Stimulated activated CD8-positive, alpha-beta memory T cell treated with anti-CD3 and anti-CD28 coated beads, Interleukin-7, amount 100 ng/mL, for 4 hours (primary cell): ENCODE data around the gene MLH1.

Source experiments
- DNase-seq, 2 donors: peaks; one replicate each; pipeline ENCODE4 v3.0.0-alpha.2; 2020; ENCODE audit warnings: low read depth in 2 of 2

Gene MLH1

DNA sequence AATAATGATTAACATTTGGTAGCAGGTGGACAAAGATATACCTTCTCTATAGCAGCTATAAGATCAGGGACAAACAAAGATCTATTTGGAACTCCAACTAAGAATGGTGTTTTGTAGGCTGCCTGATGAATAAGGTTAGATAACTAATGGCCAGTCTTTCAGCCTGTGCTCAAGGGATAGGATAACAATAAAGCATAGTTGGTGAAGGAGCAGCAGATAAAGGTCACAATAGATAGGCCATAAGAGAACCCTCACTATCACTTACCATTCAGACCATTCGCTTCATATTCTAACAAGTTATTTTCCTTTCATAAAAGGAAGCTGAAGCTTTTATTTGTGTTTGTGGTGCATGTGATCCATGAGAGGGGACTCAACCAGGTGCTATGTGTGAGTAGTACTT is 20.2 kb upstream of the MLH1 start:
- no peak for DNase-seq

- no peak for DNase-seq
These were observed 12.3 kb upstream of the MLH1 start for GRCh38 chr3:36981006-36981405.

DNA sequence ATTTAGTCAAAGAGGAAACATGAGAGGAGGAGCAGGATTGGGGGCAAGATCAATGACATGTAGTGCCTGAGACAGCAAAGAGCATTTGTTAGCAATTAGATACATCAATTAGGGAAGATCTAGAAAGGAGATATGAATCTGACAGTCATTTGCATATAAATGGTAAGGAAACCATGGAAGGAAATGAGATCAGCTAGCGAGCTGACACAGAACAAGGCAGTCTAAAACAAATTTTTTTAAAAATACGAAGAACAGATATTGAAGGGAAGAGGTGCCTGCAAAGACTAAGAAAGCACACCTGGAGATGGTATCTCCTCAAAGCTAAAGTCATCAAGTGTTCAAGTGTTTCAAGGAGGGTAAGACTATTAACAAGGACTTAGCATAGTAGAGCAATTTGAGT is 5.0 kb upstream of the MLH1 start:
- no peak for DNase-seq

GRCh38 chr3:36989005-36989404 is 4.3 kb upstream of the MLH1 start:
- DNase-seq, result no peak

GRCh38 chr3:36989568-36989967 is 3.8 kb upstream of the MLH1 start:
- DNase-seq, result no peak

- DNase-seq, result no peak
These were observed 2.2 kb upstream of the MLH1 start for GRCh38 chr3:36991147-36991546.

DNA sequence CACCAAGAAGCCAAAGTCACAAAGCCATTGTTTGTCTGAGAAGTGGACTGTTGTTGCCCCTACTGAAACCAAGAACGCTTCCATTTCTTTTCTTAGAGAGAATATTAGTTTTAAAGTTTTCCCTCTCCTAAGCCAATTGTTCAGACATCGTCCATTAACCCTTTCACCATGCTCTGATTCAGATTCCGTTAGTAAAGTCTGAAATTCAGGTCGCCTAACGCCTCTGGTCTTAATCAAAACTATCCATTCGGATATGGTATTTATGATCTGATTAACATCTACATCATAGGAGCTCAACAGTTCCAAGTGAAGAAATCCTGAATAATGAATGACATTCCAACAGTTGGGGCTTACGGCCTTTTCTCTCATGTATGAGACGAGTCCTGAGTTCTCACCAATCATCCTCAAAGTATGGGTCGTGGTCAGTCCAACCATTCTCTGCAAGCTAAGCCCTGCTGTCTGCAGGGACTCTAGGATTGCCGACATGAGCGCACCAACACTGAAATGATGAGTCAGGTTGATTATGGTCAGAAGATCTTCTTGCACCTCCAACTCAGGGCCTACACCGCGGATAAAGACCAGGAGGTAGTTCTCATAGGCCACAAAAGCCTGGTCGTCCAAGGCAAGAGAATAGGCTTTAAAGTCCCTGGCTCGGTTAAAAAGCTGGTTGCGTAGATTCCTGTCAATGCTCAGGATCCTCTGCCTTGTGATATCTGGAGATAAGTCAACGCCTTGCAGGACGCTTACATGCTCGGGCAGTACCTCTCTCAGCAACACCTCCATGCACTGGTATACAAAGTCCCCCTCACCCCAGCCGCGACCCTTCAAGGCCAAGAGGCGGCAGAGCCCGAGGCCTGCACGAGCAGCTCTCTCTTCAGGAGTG is 1.2 kb upstream of the MLH1 start:
- no peak for DNase-seq

GRCh38 chr3:36992806-36993325 is 452 bp upstream of the MLH1 start, which contains the start of gene EPM2AIP1:
EPM2AIP1 (minus strand) TSS chr3:36993131; CDS start chr3:36993077, 54 bp downstream.
- DNase-seq, result peak in 1 of 2 donors; percentile 96

GRCh38 chr3:37014620-37015019 is 21.3 kb downstream of the MLH1 start:
- no peak for DNase-seq

- DNase-seq, result no peak
These were observed 22.3 kb downstream of the MLH1 start for GRCh38 chr3:37015642-37016041.

DNA sequence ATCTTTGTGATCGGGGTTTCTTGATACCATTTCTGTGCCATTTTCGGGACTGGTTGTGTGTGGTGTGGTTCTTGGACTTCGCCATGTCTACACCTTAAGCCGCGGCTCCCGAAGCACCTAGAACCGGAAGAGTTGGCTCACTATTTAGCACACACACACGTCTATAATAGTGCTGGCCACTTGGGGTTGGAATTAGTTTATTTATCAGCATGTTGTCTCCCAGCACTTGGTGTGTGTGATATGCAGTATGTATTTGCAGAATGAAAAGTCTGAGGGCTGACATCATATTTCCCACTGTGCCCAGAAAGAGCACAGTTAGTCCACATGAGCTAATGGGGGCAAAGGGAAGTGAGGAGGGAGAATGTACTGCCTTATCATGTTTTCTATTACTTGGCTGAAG is 23.6 kb downstream of the MLH1 start:
- no peak for DNase-seq

DNA sequence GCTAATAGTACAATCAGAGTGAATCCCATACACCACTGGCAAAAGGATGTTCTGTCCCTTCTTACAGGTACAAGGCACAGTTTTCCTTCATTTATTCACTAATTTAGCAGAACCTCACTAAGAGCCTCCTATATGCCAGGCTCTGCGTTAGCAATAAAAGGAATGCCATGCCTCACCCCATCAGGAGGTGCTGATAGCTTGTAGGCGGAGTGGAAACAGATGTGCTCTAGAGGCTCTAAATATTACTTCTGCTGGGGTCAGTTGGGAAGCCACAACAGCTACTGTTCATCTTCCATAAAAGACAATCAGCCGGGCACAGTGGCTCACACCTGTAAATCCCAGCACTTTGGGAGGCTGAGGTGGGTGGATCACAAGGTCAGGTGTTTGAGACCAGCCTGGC is 24.4 kb downstream of the MLH1 start:
- no peak for DNase-seq

DNA sequence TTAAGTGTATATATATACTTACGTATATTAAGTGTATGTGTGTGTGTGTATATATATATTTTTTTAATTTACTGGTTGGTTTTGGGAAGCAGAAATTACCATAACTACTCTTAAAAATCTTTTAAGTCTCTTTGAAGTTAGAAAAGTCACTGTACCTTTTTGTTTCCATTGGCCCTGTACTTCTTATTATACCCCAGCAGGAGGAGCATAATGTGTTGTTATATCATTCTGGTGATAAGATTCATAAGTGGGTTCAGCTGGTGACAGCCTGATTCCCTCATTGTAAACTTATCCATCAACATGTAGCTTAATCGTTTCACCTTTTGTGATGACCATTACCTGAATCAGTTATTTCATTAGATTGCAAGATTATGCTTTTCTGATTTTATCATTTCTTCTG is 30.8 kb downstream of the MLH1 start:
- no peak for DNase-seq

DNA sequence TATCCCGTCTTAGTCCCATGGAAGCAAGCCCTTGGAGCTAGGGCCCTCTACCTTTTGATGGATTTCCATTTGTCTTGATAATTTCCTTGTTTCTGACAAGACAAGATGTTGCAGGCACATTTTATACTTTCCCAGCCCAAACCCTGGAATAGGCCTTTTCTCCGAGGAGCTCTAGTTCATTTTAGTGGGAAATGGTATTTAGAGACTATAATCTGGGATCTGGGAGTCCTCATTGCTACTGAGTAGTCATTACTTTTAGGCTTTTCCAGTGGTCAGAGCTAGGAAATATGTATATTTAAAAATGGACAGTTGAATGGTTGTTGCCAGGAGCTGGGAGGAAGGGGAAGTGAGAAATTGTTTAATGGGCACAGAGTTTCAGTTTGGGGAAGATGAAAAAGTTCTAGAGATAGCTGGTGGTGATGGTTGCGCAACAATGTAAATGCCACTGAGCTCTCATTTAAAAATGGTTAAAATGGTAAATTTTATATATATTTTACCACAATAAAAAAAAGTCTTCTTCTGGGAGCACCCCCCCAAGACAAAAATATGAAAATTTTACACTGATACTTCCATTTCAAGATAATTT is 31.6 kb downstream of the MLH1 start:
- DNase-seq, result no peak

DNA sequence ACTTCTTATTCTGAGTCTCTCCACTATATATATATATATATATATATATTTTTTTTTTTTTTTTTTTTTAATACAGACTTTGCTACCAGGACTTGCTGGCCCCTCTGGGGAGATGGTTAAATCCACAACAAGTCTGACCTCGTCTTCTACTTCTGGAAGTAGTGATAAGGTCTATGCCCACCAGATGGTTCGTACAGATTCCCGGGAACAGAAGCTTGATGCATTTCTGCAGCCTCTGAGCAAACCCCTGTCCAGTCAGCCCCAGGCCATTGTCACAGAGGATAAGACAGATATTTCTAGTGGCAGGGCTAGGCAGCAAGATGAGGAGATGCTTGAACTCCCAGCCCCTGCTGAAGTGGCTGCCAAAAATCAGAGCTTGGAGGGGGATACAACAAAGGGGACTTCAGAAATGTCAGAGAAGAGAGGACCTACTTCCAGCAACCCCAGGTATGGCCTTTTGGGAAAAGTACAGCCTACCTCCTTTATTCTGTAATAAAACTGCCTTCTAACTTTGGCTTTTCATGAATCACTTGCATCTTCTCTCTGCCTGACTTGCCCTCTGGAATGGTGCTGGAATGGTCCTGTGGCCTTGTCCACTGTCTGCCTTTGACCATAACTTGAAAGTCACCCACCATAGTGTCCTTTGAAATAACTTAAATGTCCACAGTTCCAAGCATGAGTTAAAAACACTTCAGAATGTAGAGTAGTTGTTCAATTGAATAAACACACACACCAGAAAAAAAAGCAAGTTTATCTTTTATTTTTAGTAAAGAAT is 32.4 kb downstream of the MLH1 start:
- no peak for DNase-seq

DNA sequence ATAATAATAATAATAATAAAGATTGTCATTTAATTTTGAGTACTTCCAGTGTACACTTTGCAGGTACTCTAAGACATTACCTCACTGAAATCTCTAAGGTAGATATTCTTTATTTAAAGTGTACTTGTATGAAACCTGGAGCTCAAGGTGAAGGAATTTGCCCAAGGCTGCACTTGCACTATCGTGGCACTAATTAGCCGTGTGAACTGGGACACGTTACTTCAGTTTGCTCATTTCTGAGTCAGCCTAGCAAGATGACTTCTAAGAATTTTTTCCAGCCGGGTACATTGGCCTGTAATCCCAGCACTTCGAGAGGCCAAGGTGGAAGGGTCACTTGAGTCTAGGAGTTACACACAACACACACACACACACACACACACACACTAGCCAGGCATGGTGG is 33.5 kb downstream of the MLH1 start:
- no peak for DNase-seq

- DNase-seq, result no peak
These were observed 35.0 kb downstream of the MLH1 start for GRCh38 chr3:37028329-37028728.

GRCh38 chr3:37029111-37029510 is 35.8 kb downstream of the MLH1 start:
- no peak for DNase-seq

GRCh38 chr3:37029516-37030163 is 36.3 kb downstream of the MLH1 start:
- DNase-seq, result no peak

GRCh38 chr3:37030588-37030987 is 37.3 kb downstream of the MLH1 start:
- no peak for DNase-seq

GRCh38 chr3:37031096-37031682 is 37.9 kb downstream of the MLH1 start:
- no peak for DNase-seq
